ENCODE data around the gene RPL12.

The RPL12 gene

GRCh38 chr9:127402401-127403090, 48.7 kb downstream of the RPL12 start:
- no peak for DNase-seq

- no peak for DNase-seq
Observed at GRCh38 chr9:127399736-127400269, 51.4 kb downstream of the RPL12 start.

GRCh38 chr9:127398715-127399400, 52.3 kb downstream of the RPL12 start:
- DNase-seq = no peak

- DNase-seq = no peak
Observed at GRCh38 chr9:127398275-127398647, 52.9 kb downstream of the RPL12 start.
